Measurements from ENCODE around the gene KCNS3.
"Not testable (repeated sequence)": the region's sequence is repeated elsewhere in the genome, so short reads cannot be mapped to it uniquely, and the experiment has no call there.

KCNS3 gene

GRCh38 chr2:17958466-17959092 is 80.1 kb downstream of the KCNS3 start:
- no peak for FAIRE-seq
- DNase-seq (ENCODE audit: insufficient read length, low spot score) = no peak

DNA sequence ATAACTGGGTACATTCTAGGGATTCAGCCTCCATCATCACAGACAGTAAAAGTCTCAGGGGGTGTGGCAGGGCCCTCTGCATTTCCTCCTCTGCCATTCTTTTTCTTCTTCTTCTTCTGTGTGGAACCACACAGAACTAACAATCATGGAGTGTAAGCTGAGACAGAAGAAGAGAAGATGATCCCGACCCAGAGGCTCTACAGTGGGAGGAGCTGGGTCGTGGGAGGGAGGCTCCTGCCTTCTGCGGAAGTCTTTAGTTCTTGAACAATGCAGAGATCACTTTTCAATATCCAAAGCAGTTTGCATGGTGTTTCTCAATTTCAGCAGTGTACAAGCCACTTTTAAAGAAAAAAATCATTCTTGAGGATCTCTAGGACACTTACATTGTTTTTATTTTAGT is 80.9 kb downstream of the KCNS3 start:
- FAIRE-seq (no peak), DNase-seq (ENCODE audit: insufficient read length, low spot score) (no peak)
- TF ChIP-seq POLR2AphosphoS5 (IDR thresholded peaks at IDR 0.05; ENCODE audit: low read depth, low read length) (no peak), SPI1 (IDR thresholded peaks at IDR 0.05; ENCODE audit: low read depth, low read length) (no peak), POLR2A (IDR thresholded peaks at IDR 0.05; ENCODE audit: low read depth, low read length) (no peak), POU2F2 (IDR thresholded peaks at IDR 0.05; ENCODE audit: low read depth, low read length) (no peak), PAX5 (IDR thresholded peaks at IDR 0.05; ENCODE audit: insufficient read depth, low read length, severe bottlenecking) (no peak), TAF1 (IDR thresholded peaks at IDR 0.05; ENCODE audit: low read depth, low read length) (no peak)

More at GRCh38 chr2:17958466-17959092, 80.1 kb downstream of the KCNS3 start:
- no peak for TF ChIP-seq POLR2A (IDR thresholded peaks at IDR 0.05; ENCODE audit: low read depth, low read length)
- no peak for TF ChIP-seq TAF1 (IDR thresholded peaks at IDR 0.05; ENCODE audit: low read depth, low read length)
- TF ChIP-seq SPI1 (IDR thresholded peaks at IDR 0.05; ENCODE audit: low read depth, low read length) = no peak
- no peak for TF ChIP-seq POU2F2 (IDR thresholded peaks at IDR 0.05; ENCODE audit: low read depth, low read length)
- no peak for TF ChIP-seq PAX5 (IDR thresholded peaks at IDR 0.05; ENCODE audit: insufficient read depth, low read length, severe bottlenecking)
- no peak for TF ChIP-seq POLR2AphosphoS5 (IDR thresholded peaks at IDR 0.05; ENCODE audit: low read depth, low read length)

- FAIRE-seq (no peak), DNase-seq (ENCODE audit: insufficient read length, low spot score) (no peak)
- TF ChIP-seq POLR2A (IDR thresholded peaks at IDR 0.05; ENCODE audit: low read depth, low read length) (no peak), PAX5 (IDR thresholded peaks at IDR 0.05; ENCODE audit: insufficient read depth, low read length, severe bottlenecking) (no peak), POLR2AphosphoS5 (IDR thresholded peaks at IDR 0.05; ENCODE audit: low read depth, low read length) (no peak), TAF1 (IDR thresholded peaks at IDR 0.05; ENCODE audit: low read depth, low read length) (no peak), POU2F2 (IDR thresholded peaks at IDR 0.05; ENCODE audit: low read depth, low read length) (no peak), SPI1 (IDR thresholded peaks at IDR 0.05; ENCODE audit: low read depth, low read length) (no peak)
Observed at GRCh38 chr2:17959833-17960232, 81.4 kb downstream of the KCNS3 start.

- FAIRE-seq = no peak
- no peak for TF ChIP-seq PAX5 (IDR thresholded peaks at IDR 0.05; ENCODE audit: insufficient read depth, low read length, severe bottlenecking)
- no peak for TF ChIP-seq POLR2AphosphoS5 (IDR thresholded peaks at IDR 0.05; ENCODE audit: low read depth, low read length)
- no peak for TF ChIP-seq POU2F2 (IDR thresholded peaks at IDR 0.05; ENCODE audit: low read depth, low read length)
- no peak for TF ChIP-seq POLR2A (IDR thresholded peaks at IDR 0.05; ENCODE audit: low read depth, low read length)
- TF ChIP-seq SPI1 (IDR thresholded peaks at IDR 0.05; ENCODE audit: low read depth, low read length) = no peak
- no peak for TF ChIP-seq TAF1 (IDR thresholded peaks at IDR 0.05; ENCODE audit: low read depth, low read length)
- DNase-seq (ENCODE audit: insufficient read length, low spot score) = no peak
Observed at GRCh38 chr2:17960925-17961324, 82.5 kb downstream of the KCNS3 start.

DNA sequence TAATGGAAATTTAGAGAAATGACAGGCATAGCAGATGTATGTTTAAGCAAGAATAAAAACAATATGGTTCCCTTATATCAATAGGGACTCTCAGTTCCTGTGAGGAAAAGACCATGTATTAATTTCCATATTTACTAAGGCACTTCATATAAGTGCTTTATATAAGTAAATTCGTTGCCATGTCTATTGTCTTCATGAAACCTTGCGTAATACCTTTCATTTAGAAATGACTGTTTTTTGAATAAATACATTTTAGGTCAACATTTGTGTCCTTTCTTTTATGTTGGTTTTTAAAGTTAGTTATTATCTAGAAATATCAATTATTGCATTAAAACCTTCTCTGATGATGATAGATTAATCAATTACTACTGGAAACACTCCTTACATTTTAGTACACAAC is 83.3 kb downstream of the KCNS3 start:
- DNase-seq (ENCODE audit: insufficient read length, low spot score) (no peak), FAIRE-seq (no peak)
- TF ChIP-seq POLR2A (IDR thresholded peaks at IDR 0.05; ENCODE audit: low read depth, low read length) (no peak), POLR2AphosphoS5 (IDR thresholded peaks at IDR 0.05; ENCODE audit: low read depth, low read length) (no peak), POU2F2 (IDR thresholded peaks at IDR 0.05; ENCODE audit: low read depth, low read length) (no peak), TAF1 (IDR thresholded peaks at IDR 0.05; ENCODE audit: low read depth, low read length) (no peak), PAX5 (IDR thresholded peaks at IDR 0.05; ENCODE audit: insufficient read depth, low read length, severe bottlenecking) (no peak), SPI1 (IDR thresholded peaks at IDR 0.05; ENCODE audit: low read depth, low read length) (no peak)

- TF ChIP-seq PAX5 (IDR thresholded peaks at IDR 0.05; ENCODE audit: insufficient read depth, low read length, severe bottlenecking) (no peak), POU2F2 (IDR thresholded peaks at IDR 0.05; ENCODE audit: low read depth, low read length) (no peak), TAF1 (IDR thresholded peaks at IDR 0.05; ENCODE audit: low read depth, low read length) (no peak), POLR2AphosphoS5 (IDR thresholded peaks at IDR 0.05; ENCODE audit: low read depth, low read length) (no peak), SPI1 (IDR thresholded peaks at IDR 0.05; ENCODE audit: low read depth, low read length) (no peak), POLR2A (IDR thresholded peaks at IDR 0.05; ENCODE audit: low read depth, low read length) (no peak)
- FAIRE-seq = no peak
- DNase-seq (ENCODE audit: insufficient read length, low spot score) = no peak
Observed at GRCh38 chr2:17962876-17963275, 84.4 kb downstream of the KCNS3 start.

DNA sequence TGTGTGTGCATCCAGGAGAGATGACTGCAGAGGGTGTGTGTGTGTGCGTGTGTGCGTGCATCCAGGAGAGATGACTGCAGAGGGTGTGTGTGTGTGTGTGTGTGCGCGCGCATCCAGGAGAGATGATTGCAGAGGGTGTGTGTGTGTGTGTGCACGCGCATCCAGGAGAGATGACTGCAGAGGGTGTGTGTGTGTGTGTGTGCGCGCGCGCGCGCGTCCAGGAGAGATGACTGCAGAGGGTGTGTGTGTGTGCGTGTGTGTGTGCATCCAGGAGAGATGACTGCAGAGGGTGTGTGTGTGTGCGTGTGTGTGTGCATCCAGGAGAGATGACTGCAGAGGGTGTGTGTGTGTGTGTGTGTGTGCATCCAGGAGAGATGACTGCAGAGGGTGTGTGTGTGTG is 85.1 kb downstream of the KCNS3 start:
- not testable (repeated sequence) for DNase-seq (ENCODE audit: insufficient read length, low spot score); FAIRE-seq

DNA sequence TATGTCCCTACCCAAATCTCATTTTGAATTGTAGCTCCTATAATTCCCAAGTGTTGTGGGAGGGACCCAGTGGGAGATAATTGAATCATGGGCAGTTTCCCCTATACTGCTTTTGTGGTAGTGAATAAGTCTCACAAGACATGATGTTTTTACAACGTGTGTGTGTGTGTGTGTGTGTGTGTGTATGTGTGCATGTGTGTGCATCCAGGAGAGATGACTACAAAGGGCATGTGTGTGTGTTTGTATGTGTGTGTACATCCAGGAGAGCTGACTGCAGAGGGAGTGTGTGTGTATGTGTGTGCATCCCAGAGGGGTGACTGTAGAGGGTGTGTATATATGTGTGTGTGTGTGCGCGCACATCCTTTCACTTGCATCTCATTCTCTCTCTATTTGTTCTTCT is 86.7 kb downstream of the KCNS3 start:
- no peak for FAIRE-seq
- TF ChIP-seq PAX5 (IDR thresholded peaks at IDR 0.05; ENCODE audit: insufficient read depth, low read length, severe bottlenecking) (no peak), TAF1 (IDR thresholded peaks at IDR 0.05; ENCODE audit: low read depth, low read length) (no peak), SPI1 (IDR thresholded peaks at IDR 0.05; ENCODE audit: low read depth, low read length) (no peak), POLR2A (IDR thresholded peaks at IDR 0.05; ENCODE audit: low read depth, low read length) (no peak), POU2F2 (IDR thresholded peaks at IDR 0.05; ENCODE audit: low read depth, low read length) (no peak), POLR2AphosphoS5 (IDR thresholded peaks at IDR 0.05; ENCODE audit: low read depth, low read length) (no peak)
- DNase-seq (ENCODE audit: insufficient read length, low spot score) = no peak

DNA sequence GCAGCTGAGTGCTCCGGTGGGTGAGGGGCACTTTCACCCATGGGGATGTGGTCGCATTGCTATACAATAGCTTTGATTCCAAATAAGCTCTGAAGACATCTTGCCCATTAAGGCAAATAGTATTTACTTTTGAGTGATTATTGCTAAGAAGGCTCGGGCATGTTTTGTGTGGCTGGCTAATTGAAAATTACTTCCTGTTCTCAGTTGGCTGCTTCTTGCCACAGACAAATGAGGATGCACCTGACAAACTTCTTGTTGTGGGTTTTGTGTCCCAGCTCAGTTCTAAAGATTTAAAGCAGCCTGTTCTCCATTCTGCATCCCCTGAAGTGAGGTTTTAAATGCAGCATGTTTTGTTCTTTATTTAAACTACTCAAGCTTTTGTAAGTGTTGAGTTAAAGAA is 88.3 kb downstream of the KCNS3 start:
- DNase-seq (ENCODE audit: insufficient read length, low spot score) = no peak
- no peak for FAIRE-seq
- TF ChIP-seq POLR2A (IDR thresholded peaks at IDR 0.05; ENCODE audit: low read depth, low read length) (no peak), POLR2AphosphoS5 (IDR thresholded peaks at IDR 0.05; ENCODE audit: low read depth, low read length) (no peak), PAX5 (IDR thresholded peaks at IDR 0.05; ENCODE audit: insufficient read depth, low read length, severe bottlenecking) (no peak), POU2F2 (IDR thresholded peaks at IDR 0.05; ENCODE audit: low read depth, low read length) (no peak), TAF1 (IDR thresholded peaks at IDR 0.05; ENCODE audit: low read depth, low read length) (no peak)

GRCh38 chr2:17969661-17970060 is 91.2 kb downstream of the KCNS3 start:
- DNase-seq (ENCODE audit: insufficient read length, low spot score) (no peak), FAIRE-seq (no peak)
- TF ChIP-seq POLR2AphosphoS5 (IDR thresholded peaks at IDR 0.05; ENCODE audit: low read depth, low read length) = no peak

All from GM12891 (cell line).